DOHH2 (cell line): ENCODE measurements around the gene ARHGAP22.

Experiments used
- H3F3A ChIP-seq: fragments of 200-600 bp; sonication (generic), shearing (Covaris generic); 2 replicates; pipeline ENCODE4 v1.6.0; 2016; ENCODE audit warnings: antibody characterized with exemption, mild to moderate bottlenecking; ENCODE audit not compliant: control insufficient read depth, insufficient read depth
- H3K27ac ChIP-seq: fragments of 200-600 bp; sonication (generic); 2 replicates; pipeline ENCODE4 v1.5.1; 2014; ENCODE audit warnings: low read depth, mild to moderate bottlenecking, low read length, moderate library complexity
- H3K27me3 ChIP-seq: fragments of 200-600 bp; sonication (generic); 2 replicates; pipeline ENCODE4 v1.6.1; 2014; ENCODE audit warnings: mild to moderate bottlenecking, low read length, mixed read lengths; ENCODE audit not compliant: control insufficient read depth
- H3K36me3 ChIP-seq: fragments of 200-600 bp; sonication (generic); 2 replicates; pipeline ENCODE4 v1.6.1; 2014; ENCODE audit warnings: mild to moderate bottlenecking, low read length, moderate library complexity, mixed read lengths; ENCODE audit not compliant: control insufficient read depth
- H3K4me1 ChIP-seq: fragments of 200-600 bp; sonication (generic); 2 replicates; pipeline ENCODE4 v1.6.1; 2014; ENCODE audit warnings: mild to moderate bottlenecking, low read length, mixed read lengths; ENCODE audit not compliant: control insufficient read depth
- H3K4me2 ChIP-seq: fragments of 200-600 bp; sonication (generic); 2 replicates; pipeline ENCODE4 v1.6.0; 2014; ENCODE audit warnings: mild to moderate bottlenecking, low read length, moderate library complexity
- H3K4me3 ChIP-seq: fragments of 200-600 bp; sonication (generic); 2 replicates; pipeline ENCODE4 v1.5.1; 2014; ENCODE audit warnings: mild to moderate bottlenecking, low read length, mixed read lengths
- H3K79me2 ChIP-seq: fragments of 200-600 bp; sonication (generic); 2 replicates; pipeline ENCODE4 v1.6.1; 2014; ENCODE audit warnings: mild to moderate bottlenecking, low read length, mixed read lengths; ENCODE audit not compliant: control insufficient read depth
- H3K9me2 ChIP-seq: fragments of 200-600 bp; sonication (generic); replicated peaks from 2 replicates; pipeline ENCODE4 v1.6.1; 2014; ENCODE audit warnings: mild to moderate bottlenecking, low read length, mixed read lengths; ENCODE audit not compliant: control insufficient read depth
- H3K9me3 ChIP-seq: fragments of 200-600 bp; sonication (generic); 2 replicates; pipeline ENCODE4 v1.6.1; 2014; ENCODE audit warnings: antibody characterized with exemption, low read length, mixed read lengths; ENCODE audit not compliant: control insufficient read depth, insufficient read depth
- H4K20me1 ChIP-seq: fragments of 200-600 bp; sonication (generic); 2 replicates; pipeline ENCODE4 v1.6.0; 2014; ENCODE audit warnings: low read depth, mild to moderate bottlenecking, antibody characterized with exemption, low read length, moderate library complexity; ENCODE audit not compliant: control insufficient read depth, insufficient read depth
- EZH2phosphoT487 ChIP-seq: fragments of 200-600 bp; sonication (generic); IDR thresholded peaks from 2 replicates; pipeline ENCODE4 v1.6.1; 2017; ENCODE audit warnings: borderline replicate concordance, mild to moderate bottlenecking, antibody characterized with exemption, low read length, moderate library complexity, mixed read lengths
- TF ChIP-seq, protein P1 (sequence below): fragments of 200-600 bp; sonication (generic); IDR thresholded peaks from one replicate; pipeline ENCODE4 v1.5.1; 2014; ENCODE audit warnings: antibody characterized with exemption, mild to moderate bottlenecking, low read depth, low read length; ENCODE audit not compliant: poor library complexity, severe bottlenecking

The ARHGAP22 gene

GRCh38 chr10:48514916-48515315, 90.0 kb downstream of the ARHGAP22 start:
- H3K36me3 ChIP-seq, result no peaks in the 10 kb centered on the region

GRCh38 chr10:48514255-48514654, 90.6 kb downstream of the ARHGAP22 start:
- H3K27ac ChIP-seq, result no peak overlapping the region
- no peak for TF ChIP-seq EZH2phosphoT487
- H3K79me2 ChIP-seq, result no peaks in the 10 kb centered on the region
- peaks cover 3% of the 10 kb centered on the region; the same call in 1 of the 2 replicates for H3K4me1 ChIP-seq
- no peak overlapping the region for H3K4me3 ChIP-seq
- no peaks in the 10 kb centered on the region; the same call in none of the 2 replicates for H3K9me3 ChIP-seq
- H3K27me3 ChIP-seq, result peaks cover 8% of the 10 kb centered on the region; the same call in 1 of the 2 replicates
- no peak overlapping the region for H3K4me2 ChIP-seq
- H3K9me2 ChIP-seq, result no peaks in the 10 kb centered on the region
- H3K36me3 ChIP-seq, result no peaks in the 10 kb centered on the region
- H3F3A ChIP-seq, result no peaks in the 10 kb centered on the region
- no peaks in the 10 kb centered on the region for H4K20me1 ChIP-seq

More at GRCh38 chr10:48514916-48515315, 90.0 kb downstream of the ARHGAP22 start:
- H3K27ac ChIP-seq, result no peak overlapping the region
- H4K20me1 ChIP-seq, result no peaks in the 10 kb centered on the region
- H3K4me3 ChIP-seq, result no peak overlapping the region
- TF ChIP-seq, protein P1, sequence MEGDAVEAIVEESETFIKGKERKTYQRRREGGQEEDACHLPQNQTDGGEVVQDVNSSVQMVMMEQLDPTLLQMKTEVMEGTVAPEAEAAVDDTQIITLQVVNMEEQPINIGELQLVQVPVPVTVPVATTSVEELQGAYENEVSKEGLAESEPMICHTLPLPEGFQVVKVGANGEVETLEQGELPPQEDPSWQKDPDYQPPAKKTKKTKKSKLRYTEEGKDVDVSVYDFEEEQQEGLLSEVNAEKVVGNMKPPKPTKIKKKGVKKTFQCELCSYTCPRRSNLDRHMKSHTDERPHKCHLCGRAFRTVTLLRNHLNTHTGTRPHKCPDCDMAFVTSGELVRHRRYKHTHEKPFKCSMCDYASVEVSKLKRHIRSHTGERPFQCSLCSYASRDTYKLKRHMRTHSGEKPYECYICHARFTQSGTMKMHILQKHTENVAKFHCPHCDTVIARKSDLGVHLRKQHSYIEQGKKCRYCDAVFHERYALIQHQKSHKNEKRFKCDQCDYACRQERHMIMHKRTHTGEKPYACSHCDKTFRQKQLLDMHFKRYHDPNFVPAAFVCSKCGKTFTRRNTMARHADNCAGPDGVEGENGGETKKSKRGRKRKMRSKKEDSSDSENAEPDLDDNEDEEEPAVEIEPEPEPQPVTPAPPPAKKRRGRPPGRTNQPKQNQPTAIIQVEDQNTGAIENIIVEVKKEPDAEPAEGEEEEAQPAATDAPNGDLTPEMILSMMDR, result no peak
- TF ChIP-seq EZH2phosphoT487, result no peak
- peaks cover 8% of the 10 kb centered on the region; the same call in 1 of the 2 replicates for H3K27me3 ChIP-seq
- no peaks in the 10 kb centered on the region for H3F3A ChIP-seq
- H3K4me1 ChIP-seq, result peaks cover 3% of the 10 kb centered on the region; the same call in 1 of the 2 replicates
- no peaks in the 10 kb centered on the region; the same call in none of the 2 replicates for H3K9me3 ChIP-seq
- H3K4me2 ChIP-seq, result no peak overlapping the region
- H3K79me2 ChIP-seq, result no peaks in the 10 kb centered on the region
- no peaks in the 10 kb centered on the region for H3K9me2 ChIP-seq

DNA sequence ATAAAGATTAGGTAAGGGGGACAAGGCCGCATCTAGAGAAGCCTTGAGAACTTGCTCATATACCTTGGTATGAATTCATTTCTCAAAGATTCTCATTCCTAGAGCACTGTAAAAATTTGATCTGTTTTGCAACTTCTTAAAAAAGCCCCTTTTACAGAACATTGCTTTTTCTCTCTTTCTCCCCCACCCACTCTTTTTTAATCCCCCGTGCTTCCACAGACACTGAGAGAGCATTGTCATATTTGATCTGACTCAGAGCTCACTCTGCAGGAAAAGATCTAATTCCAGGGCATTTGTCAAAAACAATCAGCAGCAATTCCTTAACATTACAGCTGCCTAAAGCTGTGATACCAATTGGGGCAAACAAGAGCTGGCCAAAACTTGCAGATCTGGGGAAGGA, 92.0 kb downstream of the ARHGAP22 start:
- Histone ChIP-seq H3F3A (no peaks in the 10 kb centered on the region), H4K20me1 (no peaks in the 10 kb centered on the region), H3K79me2 (no peaks in the 10 kb centered on the region), H3K36me3 (no peaks in the 10 kb centered on the region), H3K9me3 (no peaks in the 10 kb centered on the region; the same call in none of the 2 replicates), H3K9me2 (no peaks in the 10 kb centered on the region), H3K4me2 (no peak overlapping the region), H3K27me3 (peaks cover 8% of the 10 kb centered on the region; the same call in 1 of the 2 replicates), H3K4me1 (peaks cover 3% of the 10 kb centered on the region; the same call in 1 of the 2 replicates), H3K4me3 (no peak overlapping the region), H3K27ac (no peak overlapping the region)
- TF ChIP-seq, protein P1, result no peak
- no peak for TF ChIP-seq EZH2phosphoT487

DNA sequence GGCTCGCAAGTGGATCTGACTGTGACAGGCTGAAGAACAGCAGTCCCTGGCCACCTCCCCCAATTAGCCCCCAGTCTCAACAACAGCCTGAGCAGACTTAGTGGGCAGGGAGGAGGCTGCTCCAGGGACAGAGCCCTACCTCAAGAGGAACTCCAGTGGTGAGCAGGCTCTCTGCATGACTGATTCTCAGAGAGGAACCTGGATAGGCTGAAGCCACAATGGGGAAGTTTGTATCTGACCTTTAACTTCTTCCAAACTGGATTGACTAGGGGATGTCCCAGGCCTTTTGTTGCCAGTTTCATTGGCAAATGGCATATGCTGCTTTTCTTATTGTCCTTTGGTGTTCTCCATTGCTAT, 93.0 kb downstream of the ARHGAP22 start:
- Histone ChIP-seq H3K27me3 (peaks cover 8% of the 10 kb centered on the region; the same call in 1 of the 2 replicates), H3K4me1 (peaks cover 3% of the 10 kb centered on the region; the same call in 1 of the 2 replicates), H3K79me2 (no peaks in the 10 kb centered on the region), H3F3A (no peaks in the 10 kb centered on the region), H3K27ac (no peak overlapping the region), H3K4me2 (no peak overlapping the region), H3K9me2 (no peaks in the 10 kb centered on the region), H3K4me3 (no peak overlapping the region), H3K36me3 (no peaks in the 10 kb centered on the region), H4K20me1 (no peaks in the 10 kb centered on the region), H3K9me3 (no peaks in the 10 kb centered on the region; the same call in none of the 2 replicates)
- TF ChIP-seq, protein P1, result no peak
- TF ChIP-seq EZH2phosphoT487, result no peak
